ENCODE measurements around the gene NDUFA1.

DNA sequence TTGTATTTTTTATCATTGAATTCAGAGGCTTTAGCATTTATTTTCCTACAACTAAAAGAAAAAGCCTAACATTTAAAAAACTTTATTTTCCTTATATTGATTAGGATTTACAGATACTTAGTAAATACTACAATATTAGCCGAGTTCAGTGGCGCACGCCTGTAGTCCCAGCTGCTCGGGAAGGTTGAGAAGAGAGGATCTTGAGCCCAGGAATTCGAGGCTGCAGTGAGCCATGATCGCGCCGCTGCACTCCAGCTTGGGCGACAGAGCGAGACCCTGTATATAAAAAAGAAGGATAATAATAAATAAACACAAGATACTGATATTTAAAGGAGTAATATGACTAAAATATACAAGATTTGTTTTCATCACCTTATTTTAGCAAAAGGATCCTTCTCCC lies 18.2 kb upstream of the NDUFA1 start:
- TF ChIP-seq CTCF (IDR thresholded peaks at IDR 0.05; ENCODE audit: insufficient read depth, low read length, poor library complexity, severe bottlenecking) (no peak), EZH2phosphoT487 (conservative IDR thresholded peaks at IDR 0.05; ENCODE audit: low read length) (no peak)

All from SU-DHL-6 (cell line).